GM23338 (cell line): ENCODE measurements around the gene EIF4G3. TPM values are rescaled to one million over a fixed set of nuclear protein-coding genes. Genes with fewer than 3 reads are reported as not detected.

Source experiments
- ATAC-seq: fragments of 200-7000 bp; cut with Tn5 transposase; 3 replicates; pipeline ENCODE4 v1.9.1; 2020
- DNase-seq: peaks from one replicate; pipeline ENCODE4 v3.0.0-alpha.2; 2015; ENCODE audit warnings: low spot score
- H2AFZ ChIP-seq: fragments of 200-600 bp; sonication (generic); 2 replicates; pipeline ENCODE4 v1.8.0; 2016; ENCODE audit warnings: antibody characterized with exemption, mild to moderate bottlenecking, moderate library complexity
- H3F3A ChIP-seq: fragments of 200-600 bp; sonication (generic); replicated peaks from 2 replicates; pipeline ENCODE4 v1.8.0; 2017; ENCODE audit warnings: antibody characterized with exemption, mixed run types, low read depth
- H3K27ac ChIP-seq: fragments of 200-600 bp; sonication (generic); 2 replicates; pipeline ENCODE4 v1.6.1; 2016; ENCODE audit warnings: low read depth
- H3K27me3 ChIP-seq: fragments of 200-600 bp; sonication (generic); 2 replicates; pipeline ENCODE4 v1.8.0; 2016; ENCODE audit warnings: mild to moderate bottlenecking, mixed run types, moderate library complexity; ENCODE audit not compliant: insufficient read depth
- H3K36me3 ChIP-seq: fragments of 200-600 bp; sonication (generic); 2 replicates; pipeline ENCODE4 v1.8.0; 2016; ENCODE audit warnings: mild to moderate bottlenecking; ENCODE audit not compliant: insufficient read depth
- H3K4me1 ChIP-seq: fragments of 200-600 bp; sonication (generic); 2 replicates; pipeline ENCODE4 v1.8.0; 2016; ENCODE audit warnings: mild to moderate bottlenecking, moderate library complexity; ENCODE audit not compliant: insufficient read depth
- H3K4me2 ChIP-seq: fragments of 200-600 bp; sonication (generic); 2 replicates; pipeline ENCODE4 v1.7.1; 2017; ENCODE audit warnings: mixed run types
- H3K4me3 ChIP-seq: fragments of 200-600 bp; sonication (generic); 2 replicates; pipeline ENCODE4 v1.6.1; 2016; ENCODE audit warnings: mixed run types
- H3K79me2 ChIP-seq: fragments of 200-600 bp; sonication (generic); replicated peaks from 2 replicates; pipeline ENCODE4 v1.8.0; 2017; ENCODE audit warnings: mild to moderate bottlenecking; ENCODE audit not compliant: insufficient read depth
- H3K9me2 ChIP-seq: fragments of 200-600 bp; sonication (generic); 2 replicates; pipeline ENCODE4 v1.8.0; 2017; ENCODE audit not compliant: insufficient read depth
- H4K20me1 ChIP-seq: fragments of 200-600 bp; sonication (generic); replicated peaks from 2 replicates; pipeline ENCODE4 v1.8.0; 2017; ENCODE audit warnings: mild to moderate bottlenecking; ENCODE audit not compliant: insufficient read depth
- H3K27ac Mint-ChIP-seq: 2 replicates; pipeline ENCODE4 v1.8.0; 2020; ENCODE audit warnings: inconsistent platforms, mild to moderate bottlenecking, moderate library complexity, mixed read lengths
- H3K27me3 Mint-ChIP-seq: 3 replicates; pipeline ENCODE4 v1.8.0; 2022; ENCODE audit warnings: low read depth, mild to moderate bottlenecking, moderate library complexity, mixed read lengths, inconsistent platforms; ENCODE audit not compliant: insufficient read depth, poor library complexity
- H3K36me3 Mint-ChIP-seq: 3 replicates; pipeline ENCODE4 v1.8.0; 2021; ENCODE audit warnings: low read depth, mild to moderate bottlenecking, inconsistent platforms, moderate library complexity, mixed read lengths
- H3K4me1 Mint-ChIP-seq: 3 replicates; pipeline ENCODE4 v1.8.0; 2020; ENCODE audit warnings: mild to moderate bottlenecking, inconsistent platforms, mixed read lengths
- H3K4me3 Mint-ChIP-seq: 3 replicates; pipeline ENCODE4 v1.8.0; 2021; ENCODE audit warnings: moderate library complexity, mild to moderate bottlenecking, inconsistent platforms, mixed read lengths
- H3K9me3 Mint-ChIP-seq: 3 replicates; pipeline ENCODE4 v1.8.0; 2020; ENCODE audit warnings: moderate library complexity, mild to moderate bottlenecking, inconsistent platforms, mixed read lengths
- JUNB ChIP-seq: IDR thresholded peaks from one replicate; pipeline ENCODE4 v1.6.1; 2016; ENCODE audit warnings: antibody characterized with exemption; ENCODE audit not compliant: unreplicated experiment
- NANOG ChIP-seq: IDR thresholded peaks from 2 replicates; pipeline ENCODE4 v1.6.1; 2016; ENCODE audit warnings: antibody characterized with exemption, borderline replicate concordance
- POLR2AphosphoS5 ChIP-seq: IDR thresholded peaks from 2 replicates; pipeline ENCODE4 v1.6.1; 2016; ENCODE audit warnings: antibody characterized with exemption, low read depth
- ZNF114 ChIP-seq: fragments of 250-450 bp; sonication (Bioruptor Pico); IDR thresholded peaks from 2 replicates; pipeline ENCODE4 v1.5.0; 2020; ENCODE audit warnings: mild to moderate bottlenecking, moderate library complexity
- ZNF331 ChIP-seq: fragments of 250-450 bp; sonication (Bioruptor Pico); IDR thresholded peaks from 2 replicates; pipeline ENCODE4 v1.5.0; 2020; ENCODE audit warnings: low read depth, mild to moderate bottlenecking, moderate library complexity
- polyA plus RNA-seq: library from polyadenylated mRNA; unstranded; fragments of >200 nt; fragmentation: Nextera tagmentation; extraction: Ambion mirVana; gene quantifications from 2 replicates; pipeline ENCODE4 v1.2.1, GENCODE V29; 2016
- total RNA-seq: library from RNA; depleted of rRNA; stranded (reverse); fragments of >200 nt; shearing (Covaris generic); gene quantifications from 2 replicates; pipeline ENCODE4 v1.2.3, GENCODE V29; 2014
- TF ChIP-seq, protein P1 (sequence below), 2 experiments: fragments of 200-600 bp in 1 of 2; sonication (generic) in 1 of 2; conservative IDR thresholded peaks; 2 replicates each; pipeline versions ENCODE4 v1.5.1 to v1.6.1; 2016 to 2017; ENCODE audit warnings: antibody characterized with exemption in 2 of 2, low read depth in 2 of 2, mild to moderate bottlenecking in 2 of 2, moderate library complexity in 1 of 2
- TF ChIP-seq, protein P2 (sequence below): fragments of 250-450 bp; sonication (Bioruptor Pico); IDR thresholded peaks from 2 replicates; pipeline ENCODE4 v1.5.0; 2020; ENCODE audit warnings: mild to moderate bottlenecking, moderate library complexity
- TF ChIP-seq, protein P3 (sequence below): IDR thresholded peaks from one replicate; pipeline ENCODE4 v1.6.1; 2018; ENCODE audit warnings: antibody characterized with exemption; ENCODE audit not compliant: unreplicated experiment

The EIF4G3 gene
- total and polyA plus RNA-seq, 2 experiments from 2014 or later = 37.9 to 68.1 TPM

DNA sequence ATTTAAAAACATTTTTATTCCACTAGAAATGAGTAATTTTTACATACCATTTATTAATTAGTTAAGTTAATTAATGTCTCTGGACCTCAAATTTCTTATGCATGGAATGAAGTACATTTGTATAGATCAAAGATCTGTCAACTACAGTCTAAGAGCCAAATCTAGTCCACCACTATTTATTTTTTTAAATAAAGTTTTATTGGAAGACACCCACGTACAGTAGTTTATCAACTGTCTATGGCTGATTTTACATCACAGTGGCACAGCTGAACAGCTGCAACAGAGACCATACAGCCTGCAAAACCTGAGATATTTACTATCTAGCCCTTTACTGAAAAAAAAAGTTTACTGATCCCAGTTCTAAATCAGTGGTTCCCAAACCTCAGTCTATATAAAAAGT is 201.0 kb downstream of the EIF4G3 start:
- no peaks in the 10 kb centered on the region for H3K4me1 Mint-ChIP-seq
- peaks cover 13% of the 10 kb centered on the region; the same call in 1 of the 2 replicates for H3K36me3 ChIP-seq
- no peak overlapping the region for H3K27ac ChIP-seq
- no peak for TF ChIP-seq NANOG
- TF ChIP-seq ZNF331 (CRISPR knock-in tag) = no peak
- TF ChIP-seq, protein P1, sequence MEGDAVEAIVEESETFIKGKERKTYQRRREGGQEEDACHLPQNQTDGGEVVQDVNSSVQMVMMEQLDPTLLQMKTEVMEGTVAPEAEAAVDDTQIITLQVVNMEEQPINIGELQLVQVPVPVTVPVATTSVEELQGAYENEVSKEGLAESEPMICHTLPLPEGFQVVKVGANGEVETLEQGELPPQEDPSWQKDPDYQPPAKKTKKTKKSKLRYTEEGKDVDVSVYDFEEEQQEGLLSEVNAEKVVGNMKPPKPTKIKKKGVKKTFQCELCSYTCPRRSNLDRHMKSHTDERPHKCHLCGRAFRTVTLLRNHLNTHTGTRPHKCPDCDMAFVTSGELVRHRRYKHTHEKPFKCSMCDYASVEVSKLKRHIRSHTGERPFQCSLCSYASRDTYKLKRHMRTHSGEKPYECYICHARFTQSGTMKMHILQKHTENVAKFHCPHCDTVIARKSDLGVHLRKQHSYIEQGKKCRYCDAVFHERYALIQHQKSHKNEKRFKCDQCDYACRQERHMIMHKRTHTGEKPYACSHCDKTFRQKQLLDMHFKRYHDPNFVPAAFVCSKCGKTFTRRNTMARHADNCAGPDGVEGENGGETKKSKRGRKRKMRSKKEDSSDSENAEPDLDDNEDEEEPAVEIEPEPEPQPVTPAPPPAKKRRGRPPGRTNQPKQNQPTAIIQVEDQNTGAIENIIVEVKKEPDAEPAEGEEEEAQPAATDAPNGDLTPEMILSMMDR (conservative IDR thresholded peaks at IDR 0.05; ENCODE audit: low read depth in 2 of 2) = no peak
- TF ChIP-seq ZNF114 (CRISPR knock-in tag) = no peak
- no peaks in the 10 kb centered on the region; the same call in 1 of the 2 replicates for H4K20me1 ChIP-seq
- H2AFZ ChIP-seq = no peak overlapping the region
- H3K4me1 ChIP-seq = no peaks in the 10 kb centered on the region
- H3K36me3 Mint-ChIP-seq = peaks cover 14% of the 10 kb centered on the region
- H3K4me2 ChIP-seq = no peak overlapping the region
- H3K4me3 ChIP-seq = no peak overlapping the region
- ATAC-seq (no peak), DNase-seq (no peak)
- H3K4me3 Mint-ChIP-seq = no peak overlapping the region
- no peaks in the 10 kb centered on the region for H3F3A ChIP-seq
- H3K9me2 ChIP-seq = no peaks in the 10 kb centered on the region
- no peak overlapping the region for H3K27ac Mint-ChIP-seq
- H3K79me2 ChIP-seq = 0 out of 2 replicates have a peak, but pooled peaks cover 3% of the 10 kb centered on the region
- H3K27me3 Mint-ChIP-seq = peaks cover 2% of the 10 kb centered on the region
- H3K9me3 Mint-ChIP-seq = no peaks in the 10 kb centered on the region
- H3K27me3 ChIP-seq = no peaks in the 10 kb centered on the region

DNA sequence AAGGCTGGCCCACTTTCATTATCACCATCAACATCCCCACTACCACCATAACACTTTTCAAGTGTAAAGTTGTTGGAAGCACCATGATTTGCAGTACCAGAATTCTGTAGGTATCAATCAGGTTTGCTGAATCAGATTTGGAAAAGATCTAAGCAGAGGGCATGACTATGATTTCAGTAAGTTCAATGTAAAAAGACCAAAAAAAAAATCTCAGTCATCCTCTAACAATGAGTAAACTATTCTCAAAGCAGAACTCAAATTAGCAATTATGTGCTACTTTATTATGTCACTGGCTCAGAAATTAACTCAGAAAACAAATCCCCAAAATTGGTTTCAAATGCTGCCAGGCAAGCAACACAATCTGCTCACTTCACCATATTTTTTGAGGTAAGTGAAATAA is 201.7 kb downstream of the EIF4G3 start:
- Histone ChIP-seq H2AFZ (no peak overlapping the region), H3K4me3 (no peak overlapping the region), H3K27me3 (no peaks in the 10 kb centered on the region), H3K27ac (no peak overlapping the region), H3K4me1 (no peaks in the 10 kb centered on the region), H3F3A (no peaks in the 10 kb centered on the region), H3K79me2 (no peaks in the 10 kb centered on the region), H4K20me1 (0 out of 2 replicates have a peak, but pooled peaks cover 1% of the 10 kb centered on the region), H3K36me3 (peaks cover 13% of the 10 kb centered on the region; the same call in 1 of the 2 replicates), H3K4me2 (no peak overlapping the region), H3K9me2 (no peaks in the 10 kb centered on the region)
- ATAC-seq (no peak), DNase-seq (no peak)
- no peaks in the 10 kb centered on the region for H3K9me3 Mint-ChIP-seq
- H3K27me3 Mint-ChIP-seq = peaks cover 2% of the 10 kb centered on the region
- no peak overlapping the region for H3K27ac Mint-ChIP-seq
- H3K4me3 Mint-ChIP-seq = no peak overlapping the region
- no peaks in the 10 kb centered on the region for H3K4me1 Mint-ChIP-seq
- H3K36me3 Mint-ChIP-seq = peaks cover 17% of the 10 kb centered on the region
- TF ChIP-seq, protein P1 (conservative IDR thresholded peaks at IDR 0.05; ENCODE audit: low read depth in 2 of 2) = no peak
- TF ChIP-seq POLR2AphosphoS5 (no peak), NANOG (no peak), JUNB (no peak)
- TF ChIP-seq, protein P2, sequence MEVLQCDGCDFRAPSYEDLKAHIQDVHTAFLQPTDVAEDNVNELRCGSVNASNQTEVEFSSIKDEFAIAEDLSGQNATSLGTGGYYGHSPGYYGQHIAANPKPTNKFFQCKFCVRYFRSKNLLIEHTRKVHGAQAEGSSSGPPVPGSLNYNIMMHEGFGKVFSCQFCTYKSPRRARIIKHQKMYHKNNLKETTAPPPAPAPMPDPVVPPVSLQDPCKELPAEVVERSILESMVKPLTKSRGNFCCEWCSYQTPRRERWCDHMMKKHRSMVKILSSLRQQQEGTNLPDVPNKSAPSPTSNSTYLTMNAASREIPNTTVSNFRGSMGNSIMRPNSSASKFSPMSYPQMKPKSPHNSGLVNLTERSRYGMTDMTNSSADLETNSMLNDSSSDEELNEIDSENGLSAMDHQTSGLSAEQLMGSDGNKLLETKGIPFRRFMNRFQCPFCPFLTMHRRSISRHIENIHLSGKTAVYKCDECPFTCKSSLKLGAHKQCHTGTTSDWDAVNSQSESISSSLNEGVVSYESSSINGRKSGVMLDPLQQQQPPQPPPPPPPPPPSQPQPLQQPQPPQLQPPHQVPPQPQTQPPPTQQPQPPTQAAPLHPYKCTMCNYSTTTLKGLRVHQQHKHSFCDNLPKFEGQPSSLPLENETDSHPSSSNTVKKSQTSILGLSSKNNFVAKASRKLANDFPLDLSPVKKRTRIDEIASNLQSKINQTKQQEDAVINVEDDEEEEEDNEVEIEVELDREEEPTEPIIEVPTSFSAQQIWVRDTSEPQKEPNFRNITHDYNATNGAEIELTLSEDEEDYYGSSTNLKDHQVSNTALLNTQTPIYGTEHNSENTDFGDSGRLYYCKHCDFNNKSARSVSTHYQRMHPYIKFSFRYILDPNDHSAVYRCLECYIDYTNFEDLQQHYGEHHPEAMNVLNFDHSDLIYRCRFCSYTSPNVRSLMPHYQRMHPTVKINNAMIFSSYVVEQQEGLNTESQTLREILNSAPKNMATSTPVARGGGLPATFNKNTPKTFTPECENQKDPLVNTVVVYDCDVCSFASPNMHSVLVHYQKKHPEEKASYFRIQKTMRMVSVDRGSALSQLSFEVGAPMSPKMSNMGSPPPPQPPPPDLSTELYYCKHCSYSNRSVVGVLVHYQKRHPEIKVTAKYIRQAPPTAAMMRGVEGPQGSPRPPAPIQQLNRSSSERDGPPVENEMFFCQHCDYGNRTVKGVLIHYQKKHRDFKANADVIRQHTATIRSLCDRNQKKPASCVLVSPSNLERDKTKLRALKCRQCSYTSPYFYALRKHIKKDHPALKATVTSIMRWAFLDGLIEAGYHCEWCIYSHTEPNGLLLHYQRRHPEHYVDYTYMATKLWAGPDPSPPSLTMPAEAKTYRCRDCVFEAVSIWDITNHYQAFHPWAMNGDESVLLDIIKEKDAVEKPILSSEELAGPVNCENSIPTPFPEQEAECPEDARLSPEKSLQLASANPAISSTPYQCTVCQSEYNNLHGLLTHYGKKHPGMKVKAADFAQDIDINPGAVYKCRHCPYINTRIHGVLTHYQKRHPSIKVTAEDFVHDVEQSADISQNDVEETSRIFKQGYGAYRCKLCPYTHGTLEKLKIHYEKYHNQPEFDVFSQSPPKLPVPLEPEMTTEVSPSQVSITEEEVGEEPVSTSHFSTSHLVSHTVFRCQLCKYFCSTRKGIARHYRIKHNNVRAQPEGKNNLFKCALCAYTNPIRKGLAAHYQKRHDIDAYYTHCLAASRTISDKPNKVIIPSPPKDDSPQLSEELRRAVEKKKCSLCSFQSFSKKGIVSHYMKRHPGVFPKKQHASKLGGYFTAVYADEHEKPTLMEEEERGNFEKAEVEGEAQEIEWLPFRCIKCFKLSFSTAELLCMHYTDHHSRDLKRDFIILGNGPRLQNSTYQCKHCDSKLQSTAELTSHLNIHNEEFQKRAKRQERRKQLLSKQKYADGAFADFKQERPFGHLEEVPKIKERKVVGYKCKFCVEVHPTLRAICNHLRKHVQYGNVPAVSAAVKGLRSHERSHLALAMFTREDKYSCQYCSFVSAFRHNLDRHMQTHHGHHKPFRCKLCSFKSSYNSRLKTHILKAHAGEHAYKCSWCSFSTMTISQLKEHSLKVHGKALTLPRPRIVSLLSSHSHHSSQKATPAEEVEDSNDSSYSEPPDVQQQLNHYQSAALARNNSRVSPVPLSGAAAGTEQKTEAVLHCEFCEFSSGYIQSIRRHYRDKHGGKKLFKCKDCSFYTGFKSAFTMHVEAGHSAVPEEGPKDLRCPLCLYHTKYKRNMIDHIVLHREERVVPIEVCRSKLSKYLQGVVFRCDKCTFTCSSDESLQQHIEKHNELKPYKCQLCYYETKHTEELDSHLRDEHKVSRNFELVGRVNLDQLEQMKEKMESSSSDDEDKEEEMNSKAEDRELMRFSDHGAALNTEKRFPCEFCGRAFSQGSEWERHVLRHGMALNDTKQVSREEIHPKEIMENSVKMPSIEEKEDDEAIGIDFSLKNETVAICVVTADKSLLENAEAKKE = no peak
- TF ChIP-seq, protein P3, sequence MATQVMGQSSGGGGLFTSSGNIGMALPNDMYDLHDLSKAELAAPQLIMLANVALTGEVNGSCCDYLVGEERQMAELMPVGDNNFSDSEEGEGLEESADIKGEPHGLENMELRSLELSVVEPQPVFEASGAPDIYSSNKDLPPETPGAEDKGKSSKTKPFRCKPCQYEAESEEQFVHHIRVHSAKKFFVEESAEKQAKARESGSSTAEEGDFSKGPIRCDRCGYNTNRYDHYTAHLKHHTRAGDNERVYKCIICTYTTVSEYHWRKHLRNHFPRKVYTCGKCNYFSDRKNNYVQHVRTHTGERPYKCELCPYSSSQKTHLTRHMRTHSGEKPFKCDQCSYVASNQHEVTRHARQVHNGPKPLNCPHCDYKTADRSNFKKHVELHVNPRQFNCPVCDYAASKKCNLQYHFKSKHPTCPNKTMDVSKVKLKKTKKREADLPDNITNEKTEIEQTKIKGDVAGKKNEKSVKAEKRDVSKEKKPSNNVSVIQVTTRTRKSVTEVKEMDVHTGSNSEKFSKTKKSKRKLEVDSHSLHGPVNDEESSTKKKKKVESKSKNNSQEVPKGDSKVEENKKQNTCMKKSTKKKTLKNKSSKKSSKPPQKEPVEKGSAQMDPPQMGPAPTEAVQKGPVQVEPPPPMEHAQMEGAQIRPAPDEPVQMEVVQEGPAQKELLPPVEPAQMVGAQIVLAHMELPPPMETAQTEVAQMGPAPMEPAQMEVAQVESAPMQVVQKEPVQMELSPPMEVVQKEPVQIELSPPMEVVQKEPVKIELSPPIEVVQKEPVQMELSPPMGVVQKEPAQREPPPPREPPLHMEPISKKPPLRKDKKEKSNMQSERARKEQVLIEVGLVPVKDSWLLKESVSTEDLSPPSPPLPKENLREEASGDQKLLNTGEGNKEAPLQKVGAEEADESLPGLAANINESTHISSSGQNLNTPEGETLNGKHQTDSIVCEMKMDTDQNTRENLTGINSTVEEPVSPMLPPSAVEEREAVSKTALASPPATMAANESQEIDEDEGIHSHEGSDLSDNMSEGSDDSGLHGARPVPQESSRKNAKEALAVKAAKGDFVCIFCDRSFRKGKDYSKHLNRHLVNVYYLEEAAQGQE = no peak
